Fibroblast of mammary gland (primary cell): Measurements from ENCODE around the gene RFPL4AL1.
"Not testable (repeated sequence)": the region's sequence is repeated elsewhere in the genome, so short reads cannot be mapped to it uniquely, and the experiment has no call there.

Experiments used
- DNase-seq: peaks from one replicate; pipeline ENCODE4 v3.0.0-alpha.2; 2010; ENCODE audit warnings: low read depth
- H3K4me3 ChIP-seq: 2 replicates; pipeline ENCODE4 v1.5.1; 2011; ENCODE audit warnings: low read depth, mild to moderate bottlenecking, low read length, moderate library complexity; ENCODE audit not compliant: control insufficient read depth
- TF ChIP-seq, protein P1 (sequence below): conservative IDR thresholded peaks from 2 replicates; pipeline ENCODE4 v1.5.1; 2011; ENCODE audit warnings: low read depth, low read length, inconsistent platforms; ENCODE audit not compliant: control insufficient read depth, insufficient read depth

Gene RFPL4AL1

DNA sequence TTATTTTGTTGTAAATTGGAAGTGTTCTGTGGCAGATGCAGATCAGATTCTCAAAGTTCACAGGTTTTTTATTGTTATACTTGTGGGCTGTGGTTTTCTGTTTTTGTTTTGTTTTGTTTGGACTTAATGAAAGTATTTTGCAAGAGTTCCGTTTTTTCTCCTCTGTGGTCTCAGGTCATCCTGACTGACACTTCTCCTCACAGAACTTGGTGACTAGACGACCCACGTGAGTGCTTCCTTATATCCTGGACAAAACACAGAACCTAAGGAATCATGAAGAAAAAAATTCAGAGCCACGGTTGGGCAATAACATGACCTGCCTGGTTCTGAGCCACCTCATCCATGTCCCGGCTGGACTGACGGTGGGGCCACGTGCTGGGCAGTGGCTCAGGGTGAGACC lies 2.5 kb upstream of the RFPL4AL1 start:
- TF ChIP-seq, protein P1, sequence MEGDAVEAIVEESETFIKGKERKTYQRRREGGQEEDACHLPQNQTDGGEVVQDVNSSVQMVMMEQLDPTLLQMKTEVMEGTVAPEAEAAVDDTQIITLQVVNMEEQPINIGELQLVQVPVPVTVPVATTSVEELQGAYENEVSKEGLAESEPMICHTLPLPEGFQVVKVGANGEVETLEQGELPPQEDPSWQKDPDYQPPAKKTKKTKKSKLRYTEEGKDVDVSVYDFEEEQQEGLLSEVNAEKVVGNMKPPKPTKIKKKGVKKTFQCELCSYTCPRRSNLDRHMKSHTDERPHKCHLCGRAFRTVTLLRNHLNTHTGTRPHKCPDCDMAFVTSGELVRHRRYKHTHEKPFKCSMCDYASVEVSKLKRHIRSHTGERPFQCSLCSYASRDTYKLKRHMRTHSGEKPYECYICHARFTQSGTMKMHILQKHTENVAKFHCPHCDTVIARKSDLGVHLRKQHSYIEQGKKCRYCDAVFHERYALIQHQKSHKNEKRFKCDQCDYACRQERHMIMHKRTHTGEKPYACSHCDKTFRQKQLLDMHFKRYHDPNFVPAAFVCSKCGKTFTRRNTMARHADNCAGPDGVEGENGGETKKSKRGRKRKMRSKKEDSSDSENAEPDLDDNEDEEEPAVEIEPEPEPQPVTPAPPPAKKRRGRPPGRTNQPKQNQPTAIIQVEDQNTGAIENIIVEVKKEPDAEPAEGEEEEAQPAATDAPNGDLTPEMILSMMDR, result no peak
- H3K4me3 ChIP-seq, result no peak overlapping the region
- no peak for DNase-seq

DNA sequence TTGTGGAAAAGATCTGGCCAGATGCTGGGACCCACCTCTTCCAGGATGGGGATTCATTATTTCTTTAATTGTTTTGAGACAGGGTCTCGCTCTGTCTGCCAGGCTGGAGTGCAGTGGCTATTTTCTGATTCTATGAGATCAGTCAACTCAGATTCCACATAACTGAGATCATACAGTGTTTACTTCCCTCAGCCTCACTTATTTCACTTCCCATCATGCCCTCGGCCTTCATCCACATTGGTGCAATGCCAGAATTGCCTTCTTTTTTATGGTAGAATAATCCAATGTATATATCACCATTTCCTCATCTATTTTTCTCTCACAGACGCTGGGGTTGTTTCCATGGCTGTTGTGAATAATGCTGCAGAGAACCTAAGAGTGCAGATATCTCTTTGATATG lies 714 bp downstream of the RFPL4AL1 start:
- not testable (repeated sequence) for H3K4me3 ChIP-seq, DNase-seq

DNA sequence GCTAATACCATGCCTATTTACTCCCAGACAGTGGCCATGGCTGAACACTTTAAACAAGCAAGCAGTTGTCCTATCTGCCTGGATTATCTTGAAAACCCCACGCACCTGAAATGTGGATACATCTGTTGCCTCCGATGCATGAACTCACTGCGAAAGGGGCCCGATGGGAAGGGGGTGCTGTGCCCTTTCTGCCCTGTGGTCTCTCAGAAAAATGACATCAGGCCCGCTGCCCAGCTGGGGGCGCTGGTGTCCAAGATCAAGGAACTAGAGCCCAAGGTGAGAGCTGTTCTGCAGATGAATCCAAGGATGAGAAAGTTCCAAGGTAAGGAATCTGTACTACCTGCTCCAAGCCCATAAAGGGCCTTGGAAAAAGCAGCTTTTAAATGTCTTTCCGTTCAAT lies 8.6 kb downstream of the RFPL4AL1 start:
- no peak for DNase-seq
- TF ChIP-seq, protein P1, result no peak
- H3K4me3 ChIP-seq, result no peak overlapping the region

- H3K4me3 ChIP-seq, result no peak overlapping the region
- TF ChIP-seq, protein P1, result no peak
- no peak for DNase-seq
These were observed 9.4 kb downstream of the RFPL4AL1 start for GRCh38 chr19:55778331-55778730.

DNA sequence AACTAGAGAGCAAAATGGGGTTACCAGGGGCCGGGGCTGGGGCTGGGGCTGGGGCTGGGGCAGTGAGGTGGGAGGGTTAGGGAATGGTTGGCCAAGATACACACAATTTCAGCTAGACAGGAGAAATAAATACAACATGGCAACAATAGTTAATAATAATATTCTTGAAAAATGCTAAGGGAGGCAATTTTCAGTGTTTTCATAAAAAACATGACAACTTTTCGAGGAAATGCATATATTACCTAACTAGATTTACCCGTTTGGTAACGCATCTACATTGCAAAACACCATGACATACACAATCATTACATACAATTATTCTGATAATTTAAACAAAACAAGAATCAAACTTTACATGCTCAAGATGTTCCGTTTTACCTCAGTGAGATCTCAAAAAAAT lies 12.2 kb downstream of the RFPL4AL1 start:
- TF ChIP-seq, protein P1, result no peak
- no peak for DNase-seq
- no peak overlapping the region for H3K4me3 ChIP-seq

DNA sequence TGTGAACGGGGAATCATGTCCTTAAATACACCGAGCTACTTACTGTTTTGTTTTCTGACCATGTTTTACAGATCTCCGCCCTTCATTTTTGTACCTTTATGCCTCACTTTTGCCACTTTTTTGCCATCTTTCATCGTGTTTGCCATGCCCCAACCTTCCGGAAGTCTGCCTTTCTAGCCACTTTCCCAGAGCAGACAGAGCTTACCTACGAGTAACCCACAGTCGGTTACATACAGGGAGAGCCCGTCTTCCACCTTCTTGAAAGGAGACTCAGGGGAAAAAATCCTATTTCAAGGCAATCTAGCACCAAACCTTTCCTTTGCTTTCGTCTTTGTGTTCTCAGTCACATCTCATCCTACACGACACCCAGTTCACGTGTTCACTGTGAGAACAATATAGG lies 26.1 kb downstream of the RFPL4AL1 start:
- DNase-seq, result no peak
- no peak overlapping the region for H3K4me3 ChIP-seq
- TF ChIP-seq, protein P1, result no peak

- TF ChIP-seq, protein P1, result no peak
- H3K4me3 ChIP-seq, result no peak overlapping the region
- DNase-seq, result no peak
These were observed 32.5 kb downstream of the RFPL4AL1 start for GRCh38 chr19:55801416-55801815.
